Nephron progenitor cell (in vitro differentiated cells): ENCODE measurements around the gene PIK3R1.

Experiments used
- DNase-seq: peaks from one replicate; pipeline ENCODE4 v3.0.0; 2021
- H3K27ac Mint-ChIP-seq: 2 replicates; pipeline ENCODE4 v1.8.0; 2021; ENCODE audit warnings: mild to moderate bottlenecking, moderate library complexity, mixed read lengths
- H3K27me3 Mint-ChIP-seq: 2 replicates; pipeline ENCODE4 v1.8.0; 2021; ENCODE audit warnings: mild to moderate bottlenecking, low read depth, mixed read lengths; ENCODE audit not compliant: poor library complexity
- H3K36me3 Mint-ChIP-seq: 2 replicates; pipeline ENCODE4 v1.8.0; 2021; ENCODE audit warnings: low read depth, mixed read lengths
- H3K4me1 Mint-ChIP-seq: 2 replicates; pipeline ENCODE4 v1.8.0; 2021; ENCODE audit warnings: mixed read lengths
- H3K4me3 Mint-ChIP-seq: 2 replicates; pipeline ENCODE4 v1.8.0; 2021; ENCODE audit warnings: mild to moderate bottlenecking, moderate library complexity, mixed read lengths
- H3K9me3 Mint-ChIP-seq: 2 replicates; pipeline ENCODE4 v1.8.0; 2021; ENCODE audit warnings: mild to moderate bottlenecking, moderate library complexity, mixed read lengths
- CTCF ChIP-seq: fragments of 200-600 bp; sonication (generic); IDR thresholded peaks from 2 replicates; pipeline ENCODE4 v1.5.0; 2021; ENCODE audit warnings: antibody characterized with exemption

The PIK3R1 gene

DNA sequence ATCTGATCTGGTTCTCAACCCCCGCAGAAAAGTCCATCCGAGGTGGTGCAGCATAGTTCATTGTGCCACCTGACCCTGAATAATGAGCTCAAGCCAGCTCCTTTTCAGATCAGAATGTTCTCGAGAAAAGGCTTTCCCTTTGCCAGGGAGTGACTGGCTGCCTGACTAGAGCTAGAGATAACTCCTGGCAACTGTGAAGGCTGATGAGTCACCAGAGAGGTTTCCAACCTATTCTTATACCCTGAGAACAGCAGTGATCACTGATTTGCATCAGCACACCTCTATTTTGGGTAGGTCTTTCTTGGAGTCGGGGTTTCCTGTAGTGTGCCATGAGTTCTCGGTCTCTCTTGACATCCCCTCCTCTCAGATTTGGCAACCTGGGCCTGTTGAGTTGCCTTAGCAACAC is 127.9 kb downstream of the PIK3R1 start:
- H3K4me1 Mint-ChIP-seq = no peaks in the 10 kb centered on the region
- no peak for TF ChIP-seq CTCF
- peaks cover 19% of the 10 kb centered on the region for H3K9me3 Mint-ChIP-seq
- no peak overlapping the region for H3K4me3 Mint-ChIP-seq
- DNase-seq = no peak
- no peaks in the 10 kb centered on the region for H3K27me3 Mint-ChIP-seq
- no peak overlapping the region for H3K27ac Mint-ChIP-seq
- no peaks in the 10 kb centered on the region for H3K36me3 Mint-ChIP-seq

DNA sequence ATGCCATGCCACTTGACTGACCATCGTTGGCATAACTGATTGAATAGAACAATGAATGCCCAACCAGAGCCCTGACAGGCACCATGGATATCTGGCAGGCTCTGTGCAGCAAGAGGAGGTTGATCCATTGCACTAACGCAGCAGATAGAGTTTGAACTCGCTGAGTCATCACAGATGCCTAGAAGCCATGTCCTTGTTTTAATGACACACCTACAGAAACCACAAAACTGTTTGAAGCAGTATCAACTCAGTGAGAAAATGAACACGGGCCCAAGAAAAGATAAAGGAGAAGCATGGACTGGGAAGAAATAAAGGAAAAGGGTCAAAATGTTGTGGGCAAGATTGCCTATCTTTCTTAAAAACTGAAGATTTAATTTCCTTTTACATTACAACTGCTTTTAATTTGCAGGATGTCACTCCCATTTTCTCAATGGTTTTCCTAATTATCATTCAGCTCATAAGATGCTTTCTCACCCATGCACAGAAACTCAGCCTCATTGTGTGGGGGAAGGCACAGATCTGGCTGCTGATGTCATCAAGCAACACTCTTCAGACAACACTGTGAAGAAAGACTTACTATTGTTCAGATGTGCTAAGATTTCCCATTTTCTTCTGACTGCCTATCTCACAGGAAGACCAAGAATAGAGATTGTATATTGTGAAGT is 129.0 kb downstream of the PIK3R1 start:
- Mint-ChIP-seq H3K27ac (no peak overlapping the region), H3K27me3 (peaks cover 6% of the 10 kb centered on the region), H3K36me3 (no peaks in the 10 kb centered on the region), H3K9me3 (peaks cover 19% of the 10 kb centered on the region), H3K4me1 (no peaks in the 10 kb centered on the region), H3K4me3 (no peak overlapping the region)
- no peak for DNase-seq
- TF ChIP-seq CTCF = no peak

DNA sequence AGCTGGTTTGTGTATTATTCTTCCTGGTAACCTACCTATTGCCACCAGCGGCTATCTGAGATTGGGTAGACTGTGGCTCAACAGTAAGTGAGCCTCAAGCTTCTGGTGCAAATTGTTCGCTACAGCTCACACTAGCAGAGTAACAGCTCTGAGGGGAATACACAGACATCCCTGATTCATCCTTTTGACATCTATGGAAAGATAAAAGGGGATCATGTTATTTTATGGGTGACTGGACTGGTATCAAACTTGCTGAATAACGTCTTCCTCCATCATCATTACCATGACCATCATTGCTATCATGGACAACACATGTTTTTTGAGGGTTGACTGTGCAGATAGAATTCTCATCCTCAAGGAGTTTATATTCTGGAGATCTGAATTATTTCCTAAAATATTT is 129.6 kb downstream of the PIK3R1 start:
- Mint-ChIP-seq H3K4me3 (no peak overlapping the region), H3K27ac (no peak overlapping the region)

DNA sequence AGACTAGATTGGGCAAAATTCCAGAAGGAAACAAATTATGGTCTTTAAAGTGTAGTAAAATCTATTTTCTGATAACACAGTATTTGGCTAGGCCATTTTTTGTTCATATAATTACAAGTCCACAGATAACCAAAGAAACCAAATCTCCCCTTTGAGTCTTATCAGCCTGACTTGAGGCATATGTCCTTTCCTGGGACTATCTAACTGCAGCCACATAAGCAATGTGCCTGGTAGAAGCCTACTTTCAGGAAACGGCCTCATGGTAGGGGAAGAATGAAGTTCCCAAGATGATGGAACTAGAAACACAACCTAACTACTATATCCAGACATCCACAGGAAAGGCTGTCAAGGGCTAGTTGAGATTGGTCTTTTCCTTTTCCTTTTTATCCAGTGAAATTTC is 130.0 kb downstream of the PIK3R1 start:
- Mint-ChIP-seq H3K9me3 (peaks cover 19% of the 10 kb centered on the region), H3K4me1 (no peaks in the 10 kb centered on the region), H3K36me3 (no peaks in the 10 kb centered on the region), H3K27me3 (peaks cover 6% of the 10 kb centered on the region), H3K27ac (no peak overlapping the region), H3K4me3 (no peak overlapping the region)
- TF ChIP-seq CTCF = no peak
- DNase-seq = no peak

More for the DNA sequence above, 129.6 kb downstream of the PIK3R1 start:
- no peak for DNase-seq
- Mint-ChIP-seq H3K36me3 (no peaks in the 10 kb centered on the region), H3K27me3 (peaks cover 6% of the 10 kb centered on the region), H3K4me1 (no peaks in the 10 kb centered on the region), H3K9me3 (peaks cover 19% of the 10 kb centered on the region)
- TF ChIP-seq CTCF = no peak

DNA sequence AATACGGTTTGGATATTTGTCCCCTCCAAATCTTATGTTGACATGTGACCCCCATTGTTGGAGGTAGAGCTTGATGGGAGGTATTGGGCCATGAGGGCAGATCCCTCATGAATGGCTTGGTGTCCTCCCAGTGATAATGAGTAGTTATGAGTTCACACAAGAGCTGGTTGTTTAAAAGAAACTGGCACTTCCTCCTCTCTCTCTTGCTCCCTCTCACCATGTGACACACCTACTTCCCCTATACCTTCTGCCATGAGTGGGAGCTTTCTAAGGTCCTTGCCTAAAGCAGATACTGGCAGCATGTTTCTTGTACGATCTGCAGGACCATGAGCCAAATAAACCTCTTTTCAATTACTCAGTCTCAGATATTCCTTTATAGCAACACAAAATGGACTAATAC is 132.0 kb downstream of the PIK3R1 start:
- no peak for DNase-seq
- TF ChIP-seq CTCF = no peak
- no peaks in the 10 kb centered on the region for H3K36me3 Mint-ChIP-seq
- H3K4me3 Mint-ChIP-seq = no peak overlapping the region
- peaks cover 2% of the 10 kb centered on the region for H3K4me1 Mint-ChIP-seq
- H3K27ac Mint-ChIP-seq = no peak overlapping the region
- H3K27me3 Mint-ChIP-seq = peaks cover 9% of the 10 kb centered on the region
- peaks cover 19% of the 10 kb centered on the region for H3K9me3 Mint-ChIP-seq
